K562 (cell line): ENCODE measurements around the gene LY6G6D. TPM values are rescaled to one million over a fixed set of nuclear protein-coding genes. Genes with fewer than 3 reads are reported as not detected.

ENCODE experiments used
- FOXM1 ChIP-seq, 2 experiments: fragments of 450-650 bp in 1 of 2; sonication (generic) in 1 of 2; formaldehyde crosslinking in 1 of 2; IDR thresholded peaks; 2 replicates each; pipeline versions ENCODE4 v1.6.1 to v1.9.0; 2017 to 2022; ENCODE audit warnings: low read depth in 2 of 2, mild to moderate bottlenecking in 2 of 2, missing genetic modification reagents in 1 of 2, moderate library complexity in 1 of 2
- HDAC3 ChIP-seq: fragments of 450-650 bp; IDR thresholded peaks from 2 replicates; pipeline ENCODE4 v1.6.1; 2018; ENCODE audit warnings: borderline replicate concordance, mild to moderate bottlenecking, moderate library complexity; ENCODE audit not compliant: partially characterized antibody
- HLTF ChIP-seq: fragments of 450-650 bp; IDR thresholded peaks from 2 replicates; pipeline ENCODE4 v1.6.1; 2016
- KHSRP ChIP-seq: fragments of 450-650 bp; IDR thresholded peaks from 2 replicates; pipeline ENCODE4 v1.6.1; 2017
- MAZ ChIP-seq, 2 experiments: fragments of 450-650 bp in 1 of 2; sonication (generic) in 1 of 2; formaldehyde crosslinking; IDR thresholded peaks in 1 of 2; conservative IDR thresholded peaks in 1 of 2; 2 replicates each; pipeline versions ENCODE4 v1.4.0 to v1.5.0; 2020; ENCODE audit warnings: mild to moderate bottlenecking in 1 of 2, missing genetic modification reagents in 1 of 2
- MCM5 ChIP-seq: fragments of 450-650 bp; IDR thresholded peaks from 2 replicates; pipeline ENCODE4 v1.6.1; 2016; ENCODE audit warnings: low read depth
- NFATC3 ChIP-seq: fragments of 450-650 bp; IDR thresholded peaks from 2 replicates; pipeline ENCODE4 v1.6.1; 2017; ENCODE audit warnings: mild to moderate bottlenecking
- POLR2G ChIP-seq: fragments of 200-400 bp; formaldehyde crosslinking; IDR thresholded peaks from 2 replicates; pipeline ENCODE4 v1.6.1; 2017; ENCODE audit warnings: low read depth, mild to moderate bottlenecking, antibody characterized with exemption, low read length, moderate library complexity
- THAP12 ChIP-seq: fragments of 250-450 bp; sonication (Bioruptor Pico); IDR thresholded peaks from 2 replicates; pipeline ENCODE4 v1.9.0; 2021; ENCODE audit warnings: mild to moderate bottlenecking, inconsistent platforms
- ZBTB49 ChIP-seq: sonication (generic); formaldehyde crosslinking; IDR thresholded peaks from 2 replicates; pipeline ENCODE4 v1.8.0; 2022; ENCODE audit warnings: missing genetic modification reagents, mild to moderate bottlenecking, borderline replicate concordance
- ZHX1 ChIP-seq: fragments of 150-350 bp; conservative IDR thresholded peaks from 2 replicates; pipeline ENCODE4 v1.6.1; 2014; ENCODE audit warnings: low read length
- ZNF146 ChIP-seq: IDR thresholded peaks from one replicate; pipeline ENCODE4 v1.6.1; 2018; ENCODE audit warnings: missing compliant biosample characterization; ENCODE audit not compliant: unreplicated experiment
- ZNF584 ChIP-seq: fragments of 200-800 bp; sonication (Bioruptor generic); IDR thresholded peaks from 2 replicates; pipeline ENCODE4 v1.6.1; 2016; ENCODE audit warnings: low read depth, mild to moderate bottlenecking, missing genetic modification characterization, missing compliant biosample characterization
- polyA plus RNA-seq, 8 experiments: library from polyadenylated mRNA; depleted of rRNA in 4 of 8; stranded (reverse) in 5 of 8; unstranded in 3 of 8; fragments of >200 nt; fragmentation: Nextera tagmentation in 2 of 8; fragmentation: Illumina TruSeq in 1 of 8; extraction: Ambion mirVana in 2 of 8; extraction: Trizol in 1 of 8; gene quantifications; 2 replicates each; pipeline versions ENCODE4 v1.2.1 to v1.2.3, GENCODE V29; 2011 to 2014; ENCODE audit warnings: inconsistent platforms in 1 of 8, missing spikeins in 1 of 8
- total RNA-seq, 7 experiments: library from RNA; depleted of rRNA in 6 of 7; stranded (reverse); fragments of >200 nt in 6 of 7; fragmentation: Illumina TruSeq in 2 of 7; extraction: Trizol in 2 of 7; gene quantifications; 2 replicates each; pipeline versions ENCODE4 v1.2.1 to v1.2.3, GENCODE V29; 2011 to 2021; ENCODE audit warnings: low replicate concordance in 1 of 7

Gene LY6G6D
- total and polyA plus RNA-seq, 9 of the 15 experiments (the other 6 are each of a cell fraction or from before 2014, with no cell fraction given) = 0.30 to 0.38 TPM; not detected in 7

GRCh38 chr6:31736021-31736767 is 21.0 kb downstream of the LY6G6D start, which contains the start of gene CLIC1 (continued):
- 0 out of 2 replicates have a peak, but pooled peaks have one; percentile 23 for TF ChIP-seq KHSRP
- TF ChIP-seq ZNF584 (CRISPR knock-in tag) = no peak
- TF ChIP-seq ZHX1 = peak; percentile 40; the same call in 1 of the 2 replicates
- TF ChIP-seq POLR2G = peak; percentile 97
- TF ChIP-seq ZNF146 (CRISPR knock-in tag) = no peak
- TF ChIP-seq MCM5 = no peak
- TF ChIP-seq HLTF = no peak
- TF ChIP-seq HDAC3 = no peak
- peak; percentile 39; the same call in 1 of the 2 replicates for TF ChIP-seq ZBTB49 (CRISPR knock-in tag)
- peak; percentile 65; the same call in 1 of the 2 replicates for TF ChIP-seq NFATC3
- peak; percentile 96 to 100 for TF ChIP-seq MAZ (CRISPR knock-in tag; conservative IDR thresholded peaks at IDR 0.05 in 1 of 2, IDR thresholded peaks at IDR 0.05 in 1 of 2)
- TF ChIP-seq THAP12 (CRISPR knock-in tag) = peak; percentile 97
- no peak for TF ChIP-seq FOXM1 (IDR thresholded peaks at IDR 0.05; ENCODE audit: low read depth)
- TF ChIP-seq FOXM1 (CRISPR knock-in tag; IDR thresholded peaks at IDR 0.05; ENCODE audit: low read depth) = peak; percentile 57
